HG03064 (cell line): ENCODE results near the gene PPP1R3G.

Experiments used
- ATAC-seq: cut with Tn5 transposase; IDR thresholded peaks from one replicate; pipeline ENCODE4 v1.9.1; 2021; ENCODE audit warnings: low read depth; ENCODE audit not compliant: unreplicated experiment

Gene PPP1R3G

GRCh38 chr6:5091210-5092069 lies 6.3 kb downstream of the PPP1R3G start:
- no peak for ATAC-seq

- no peak for ATAC-seq
Observed at GRCh38 chr6:5093231-5094015, 8.3 kb downstream of the PPP1R3G start.

GRCh38 chr6:5094327-5094726 lies 9.2 kb downstream of the PPP1R3G start:
- ATAC-seq = no peak

- ATAC-seq = peak; percentile 73
Observed at GRCh38 chr6:5095236-5095635, 10.1 kb downstream of the PPP1R3G start.

GRCh38 chr6:5096482-5096881 lies 11.3 kb downstream of the PPP1R3G start:
- no peak for ATAC-seq

GRCh38 chr6:5098501-5099270 lies 13.5 kb downstream of the PPP1R3G start:
- ATAC-seq = no peak

GRCh38 chr6:5099537-5099936 lies 14.4 kb downstream of the PPP1R3G start:
- ATAC-seq = no peak

- ATAC-seq = no peak
Observed at GRCh38 chr6:5100806-5101205, 15.7 kb downstream of the PPP1R3G start.

- no peak for ATAC-seq
Observed at GRCh38 chr6:5102267-5102970, 17.3 kb downstream of the PPP1R3G start.

GRCh38 chr6:5103250-5103649 lies 18.1 kb downstream of the PPP1R3G start:
- ATAC-seq = no peak

GRCh38 chr6:5104667-5105066 lies 19.5 kb downstream of the PPP1R3G start:
- no peak for ATAC-seq

- no peak for ATAC-seq
Observed at GRCh38 chr6:5105146-5105545, 20.0 kb downstream of the PPP1R3G start.

- no peak for ATAC-seq
Observed at GRCh38 chr6:5107341-5107740, 22.2 kb downstream of the PPP1R3G start.

GRCh38 chr6:5108068-5108467 lies 22.9 kb downstream of the PPP1R3G start:
- ATAC-seq = no peak

GRCh38 chr6:5108536-5109150 lies 23.5 kb downstream of the PPP1R3G start:
- no peak for ATAC-seq

- no peak for ATAC-seq
Observed at GRCh38 chr6:5109436-5109835, 24.3 kb downstream of the PPP1R3G start.

- no peak for ATAC-seq
Observed at GRCh38 chr6:5110246-5110645, 25.1 kb downstream of the PPP1R3G start.

- ATAC-seq = no peak
Observed at GRCh38 chr6:5111626-5112025, 26.5 kb downstream of the PPP1R3G start.

- no peak for ATAC-seq
Observed at GRCh38 chr6:5112066-5112799, 27.1 kb downstream of the PPP1R3G start.
